ENCODE measurements around the gene TMEM50A. TPM values are rescaled to one million over a fixed set of nuclear protein-coding genes. Genes with fewer than 3 reads are reported as not detected.
A peak's percentile ranks its signal among the peaks of the same experiment; 100 is the strongest.

The TMEM50A gene
- total RNA-seq, 1 experiment from 2014 or later, result 95.9 TPM

DNA sequence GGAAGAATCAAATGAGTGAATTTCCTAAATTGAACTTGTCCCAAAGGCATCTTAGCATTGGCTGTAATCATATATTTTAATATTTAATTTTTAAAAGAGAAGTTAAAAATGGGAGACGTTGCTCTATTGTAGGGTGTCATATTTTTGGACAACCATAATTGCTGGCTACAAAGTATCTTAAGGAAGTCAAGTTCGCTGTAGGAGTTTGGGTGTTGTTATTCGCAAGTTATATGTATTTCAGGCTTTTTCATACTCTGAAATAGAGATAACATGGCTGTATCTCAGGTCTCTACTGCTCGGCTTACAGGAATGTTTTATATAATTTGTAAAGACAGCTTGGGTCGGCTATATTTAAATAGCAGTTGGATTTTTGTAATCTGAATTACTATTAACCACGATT, 852 bp downstream of the TMEM50A start:
- Histone ChIP-seq H3K79me2 (ENCODE audit: insufficient read depth, low read length) (peaks cover 7% of the 10 kb centered on the region; the same call in 1 of the 2 replicates), H3K27ac (ENCODE audit: insufficient read length, low read depth, low read length) (no peak overlapping the region)
- peak overlapping the region in 2 of 3 experiments; percentile 93 to 95; a peak in 2 of 7 replicates for H3K27ac Mint-ChIP-seq

More for the DNA sequence above, 852 bp downstream of the TMEM50A start:
- WGBS (ENCODE audit: extremely low coverage, insufficient read length, low lambda C conversion rate), result no CpG with 5 or more reads among the region's 6 CpGs
- Mint-ChIP-seq H3K4me1 (peaks cover 10 to 25% of the 10 kb centered on the region in 2 experiments), H3K4me3 (peak overlapping the region; percentile 86 to 91), H3K9me3 (no peaks in the 10 kb centered on the region), H3K27me3 (ENCODE audit: low read depth) (no peaks in the 10 kb centered on the region), H3K36me3 (ENCODE audit: insufficient read depth in 1 of 3, low read depth in 3 of 3) (peaks cover 5 to 29% (median 13%) of the 10 kb centered on the region in 3 experiments; a peak in 5 of 7 replicates)
- Histone ChIP-seq H4K20me1 (ENCODE audit: control insufficient read depth, insufficient read depth, insufficient read length) (no peaks in the 10 kb centered on the region), H3T11ph (ENCODE audit: low read length) (no peak overlapping the region), H2BK15ac (ENCODE audit: low read depth, low read length) (no peak overlapping the region), H2AFZ (ENCODE audit: low read length) (no peak overlapping the region), H3K4me2 (ENCODE audit: insufficient read depth, insufficient read length, low read length) (peak overlapping the region; percentile 85), H3K4ac (ENCODE audit: low read depth, low read length) (no peak overlapping the region), H2BK5ac (ENCODE audit: insufficient read length, low read length) (no peak overlapping the region), H4K91ac (ENCODE audit: insufficient read length, low read depth, low read length) (no peak overlapping the region), H4K5ac (ENCODE audit: insufficient read length, low read depth, low read length) (no peak overlapping the region), H2BK12ac (ENCODE audit: insufficient read length, low read depth, low read length) (no peak overlapping the region), H3K18ac (ENCODE audit: insufficient read length, low read depth, low read length) (no peak overlapping the region), H3K9ac (ENCODE audit: extremely low read depth, insufficient read length, low read length) (peak overlapping the region; percentile 70), H2AK5ac (ENCODE audit: insufficient read length, low read length) (no peak overlapping the region), H3K56ac (ENCODE audit: insufficient read length, low read depth, low read length) (no peak overlapping the region), H3K27me3 (ENCODE audit: insufficient read depth, low read length) (no peaks in the 10 kb centered on the region), H3K14ac (ENCODE audit: insufficient read depth, low read length) (no peak overlapping the region), H3K79me1 (ENCODE audit: insufficient read depth, low read depth, low read length, poor library complexity, severe bottlenecking) (peaks cover 6% of the 10 kb centered on the region), H3K9me3 (ENCODE audit: control insufficient read depth, low read depth, low read length) (no peaks in the 10 kb centered on the region), H4K8ac (replicated peaks; ENCODE audit: insufficient read length, low read depth, low read length) (no peak overlapping the region), H3K23ac (ENCODE audit: insufficient read length, low read depth, low read length) (no peak overlapping the region), H3K4me1 (ENCODE audit: insufficient read depth, low read length) (no peaks in the 10 kb centered on the region), H2BK20ac (ENCODE audit: low read depth, low read length, poor library complexity, severe bottlenecking) (no peak overlapping the region), H2BK120ac (ENCODE audit: low read depth, low read length, poor library complexity, severe bottlenecking) (no peak overlapping the region), H3K23me2 (ENCODE audit: insufficient read length, low read depth, low read length, poor library complexity, severe bottlenecking) (no peaks in the 10 kb centered on the region)
- TF ChIP-seq, protein P1, sequence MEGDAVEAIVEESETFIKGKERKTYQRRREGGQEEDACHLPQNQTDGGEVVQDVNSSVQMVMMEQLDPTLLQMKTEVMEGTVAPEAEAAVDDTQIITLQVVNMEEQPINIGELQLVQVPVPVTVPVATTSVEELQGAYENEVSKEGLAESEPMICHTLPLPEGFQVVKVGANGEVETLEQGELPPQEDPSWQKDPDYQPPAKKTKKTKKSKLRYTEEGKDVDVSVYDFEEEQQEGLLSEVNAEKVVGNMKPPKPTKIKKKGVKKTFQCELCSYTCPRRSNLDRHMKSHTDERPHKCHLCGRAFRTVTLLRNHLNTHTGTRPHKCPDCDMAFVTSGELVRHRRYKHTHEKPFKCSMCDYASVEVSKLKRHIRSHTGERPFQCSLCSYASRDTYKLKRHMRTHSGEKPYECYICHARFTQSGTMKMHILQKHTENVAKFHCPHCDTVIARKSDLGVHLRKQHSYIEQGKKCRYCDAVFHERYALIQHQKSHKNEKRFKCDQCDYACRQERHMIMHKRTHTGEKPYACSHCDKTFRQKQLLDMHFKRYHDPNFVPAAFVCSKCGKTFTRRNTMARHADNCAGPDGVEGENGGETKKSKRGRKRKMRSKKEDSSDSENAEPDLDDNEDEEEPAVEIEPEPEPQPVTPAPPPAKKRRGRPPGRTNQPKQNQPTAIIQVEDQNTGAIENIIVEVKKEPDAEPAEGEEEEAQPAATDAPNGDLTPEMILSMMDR (conservative IDR thresholded peaks at IDR 0.05), result no peak
- no peak for DNase-seq
